GM21367 (cell line): ENCODE results near the gene ADCY10.
"Not testable (repeated sequence)": the region's sequence is repeated elsewhere in the genome, so short reads cannot be mapped to it uniquely, and the experiment has no call there.

Source experiments
- ATAC-seq: cut with Tn5 transposase; IDR thresholded peaks from one replicate; pipeline ENCODE4 v1.9.1; 2021; ENCODE audit not compliant: unreplicated experiment

Gene ADCY10

DNA sequence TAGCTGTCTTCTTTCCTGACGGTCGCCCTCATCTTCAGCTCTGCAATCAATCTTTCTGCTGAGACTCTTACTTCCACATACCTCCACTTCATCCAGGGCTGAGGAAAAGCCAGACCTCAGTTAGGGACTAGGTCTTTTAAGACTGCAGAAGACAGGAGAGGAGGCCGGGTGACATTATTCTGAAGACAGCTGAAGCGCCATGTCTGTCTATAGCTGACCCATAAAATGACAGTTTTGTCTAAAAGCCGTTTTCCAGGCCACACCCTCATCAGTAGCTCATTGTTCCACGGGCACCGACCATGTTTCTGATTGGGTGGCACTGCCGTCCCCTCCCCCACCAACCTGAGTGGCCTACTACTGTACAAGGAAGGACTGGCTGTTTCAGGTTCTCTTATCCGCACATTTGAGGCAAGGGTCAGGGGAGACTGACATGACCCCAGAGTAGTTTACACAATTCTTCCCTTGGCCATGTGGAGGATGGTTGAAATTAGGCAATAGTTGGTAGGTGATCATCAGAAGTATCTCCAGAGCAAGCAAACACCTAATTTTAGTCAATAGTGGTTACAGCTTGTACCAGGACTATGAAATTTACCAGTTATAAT is at the start of gene ADCY10:
Gene ADCY10 (minus strand): TSS at position 240 of the 602 bp plus-strand sequence. CDS start 8,994 bp downstream, outside the sequence.
- ATAC-seq: no peak

DNA sequence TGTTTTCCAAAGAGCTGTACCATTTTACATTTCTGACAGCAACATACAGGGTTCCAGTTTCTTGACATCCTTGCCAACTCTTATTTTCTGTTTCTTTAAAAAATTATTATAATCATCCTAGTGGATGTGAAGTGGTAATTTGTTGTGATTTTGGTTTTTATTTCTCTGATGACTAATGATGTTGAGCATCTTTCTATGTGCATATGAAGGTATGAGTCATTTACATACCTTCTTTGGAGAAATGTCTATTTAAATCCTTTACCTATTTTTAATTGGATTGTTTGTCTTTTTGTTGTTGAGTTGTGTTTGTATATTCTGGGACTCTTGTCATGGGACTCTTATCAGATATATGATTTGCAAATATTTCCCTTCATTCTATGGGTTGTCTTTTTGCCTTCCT is 43.8 kb upstream of the ADCY10 start:
- no peak for ATAC-seq

DNA sequence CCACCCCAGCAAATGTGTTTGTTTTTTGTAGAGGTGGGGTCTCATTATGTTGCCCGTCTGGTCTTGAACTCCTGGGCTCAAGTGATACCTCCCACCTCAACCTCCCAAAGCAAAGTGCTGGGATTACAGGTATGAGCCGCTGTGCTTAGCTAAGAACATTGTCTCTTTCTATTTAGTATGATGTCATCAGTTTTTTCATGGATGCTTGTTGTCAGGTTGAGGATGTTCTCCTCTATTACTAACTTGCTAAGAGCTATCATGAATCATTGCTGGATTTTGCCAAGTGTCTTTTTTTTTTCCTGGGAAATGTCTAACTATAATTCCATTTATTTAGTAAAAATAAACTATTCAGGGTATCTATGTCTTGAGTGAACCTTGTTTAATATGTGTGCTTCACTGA is 42.0 kb upstream of the ADCY10 start:
- no peak for ATAC-seq

- no peak for ATAC-seq
Observed at GRCh38 chr1:167950569-167950968, 36.6 kb upstream of the ADCY10 start.

DNA sequence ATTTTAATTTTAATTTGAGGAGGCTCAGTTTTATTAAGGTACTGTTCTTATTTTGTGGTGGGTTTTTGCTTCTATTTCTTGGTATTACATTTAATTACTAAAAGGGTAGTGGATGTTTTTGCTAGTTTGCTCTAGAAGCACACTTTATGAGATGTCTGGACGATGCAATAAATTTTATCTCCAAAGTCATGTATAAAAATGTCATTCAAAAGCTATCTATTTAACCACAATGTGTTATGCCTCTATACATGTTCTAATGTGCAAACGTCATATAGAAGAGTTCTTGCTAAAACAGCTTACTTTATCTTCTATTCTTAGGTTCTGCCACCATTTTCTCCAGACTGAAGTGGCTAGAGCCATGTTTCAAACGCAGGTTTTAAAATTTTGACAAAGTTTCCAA is 35.9 kb upstream of the ADCY10 start:
- ATAC-seq: no peak

DNA sequence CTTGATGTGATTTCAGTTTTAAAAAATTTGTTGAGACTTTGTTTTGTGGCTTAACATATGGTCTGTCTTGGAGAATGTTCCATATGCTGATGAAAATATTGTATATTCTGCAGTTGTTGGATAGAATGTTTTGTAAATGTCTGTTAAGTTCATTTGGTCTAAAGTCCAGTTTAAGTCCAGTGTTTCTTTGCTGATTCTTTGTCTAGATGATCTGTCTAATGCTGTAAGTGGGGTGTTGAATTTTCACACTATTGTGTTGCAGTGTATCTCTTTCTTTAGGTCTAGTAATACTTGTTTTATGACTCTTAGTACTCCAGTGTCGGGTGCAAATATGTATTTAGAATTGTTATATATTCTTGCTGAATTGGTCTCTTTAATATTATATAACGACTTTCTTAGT is 33.8 kb upstream of the ADCY10 start:
- no peak for ATAC-seq

DNA sequence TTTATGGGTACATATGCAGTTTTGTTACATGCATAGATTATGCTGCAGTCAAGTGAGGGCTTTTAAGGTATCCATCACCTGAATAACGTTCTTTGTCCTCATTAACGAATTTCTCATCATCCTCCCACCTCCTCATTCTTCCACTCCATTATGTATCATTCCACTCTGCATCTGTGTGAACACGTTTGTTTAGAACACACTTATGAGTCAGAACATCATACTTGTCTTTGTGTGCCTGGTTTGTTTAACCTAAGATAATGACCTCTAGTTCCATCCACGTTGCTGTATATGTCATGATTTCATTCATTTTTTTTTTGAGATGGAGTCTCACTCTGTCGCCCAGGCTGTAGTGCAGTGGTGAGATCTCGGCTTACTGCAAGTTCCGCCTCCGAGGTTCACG is 29.6 kb upstream of the ADCY10 start:
- no peak for ATAC-seq

DNA sequence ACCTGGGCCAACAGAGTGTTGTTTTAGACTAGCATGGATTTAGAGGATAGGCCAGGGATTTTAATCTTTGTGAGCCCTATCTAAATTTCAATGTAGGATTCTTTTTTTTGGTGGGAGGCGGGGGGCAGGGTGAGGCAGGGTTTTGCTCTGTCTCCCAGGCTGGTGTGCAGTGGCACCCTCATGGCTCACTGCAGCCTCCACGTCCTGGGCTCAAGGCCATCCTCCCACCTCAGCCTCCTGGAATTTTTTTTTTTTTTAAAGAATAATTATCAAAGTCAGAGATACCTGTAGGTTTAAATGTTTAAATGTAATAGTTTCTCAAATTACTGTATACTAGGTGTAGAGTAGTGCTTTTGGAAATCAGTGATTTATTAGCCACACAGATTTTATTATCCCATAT is 26.3 kb upstream of the ADCY10 start:
- no peak for ATAC-seq

DNA sequence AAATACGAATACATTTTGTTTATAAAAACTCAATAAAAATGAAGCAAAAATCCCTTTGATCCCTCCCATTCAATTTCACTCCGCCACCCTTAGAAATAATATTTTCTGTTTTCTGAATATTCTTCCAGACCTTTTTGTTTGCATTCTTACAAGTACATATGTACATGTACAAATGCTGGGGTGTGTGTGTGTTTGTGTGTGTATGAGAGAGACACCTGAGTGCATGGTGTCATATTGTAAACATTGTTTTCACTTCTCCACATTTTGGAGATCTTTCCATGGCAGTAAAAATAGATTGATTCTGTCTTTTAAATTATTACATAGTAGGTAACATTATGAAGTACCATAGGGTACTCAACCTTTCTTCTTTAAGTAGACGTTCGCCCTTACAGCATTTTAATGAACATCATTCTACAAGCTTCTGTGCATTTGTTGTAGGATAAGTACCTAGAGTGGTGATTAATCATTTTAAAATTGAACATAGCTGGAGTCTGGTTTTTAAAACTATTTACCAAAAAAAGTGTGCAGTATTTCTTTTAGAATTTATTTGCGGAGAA is 24.2 kb upstream of the ADCY10 start:
- no peak for ATAC-seq

- ATAC-seq: no peak
Observed at GRCh38 chr1:167937709-167938010, 23.7 kb upstream of the ADCY10 start.

DNA sequence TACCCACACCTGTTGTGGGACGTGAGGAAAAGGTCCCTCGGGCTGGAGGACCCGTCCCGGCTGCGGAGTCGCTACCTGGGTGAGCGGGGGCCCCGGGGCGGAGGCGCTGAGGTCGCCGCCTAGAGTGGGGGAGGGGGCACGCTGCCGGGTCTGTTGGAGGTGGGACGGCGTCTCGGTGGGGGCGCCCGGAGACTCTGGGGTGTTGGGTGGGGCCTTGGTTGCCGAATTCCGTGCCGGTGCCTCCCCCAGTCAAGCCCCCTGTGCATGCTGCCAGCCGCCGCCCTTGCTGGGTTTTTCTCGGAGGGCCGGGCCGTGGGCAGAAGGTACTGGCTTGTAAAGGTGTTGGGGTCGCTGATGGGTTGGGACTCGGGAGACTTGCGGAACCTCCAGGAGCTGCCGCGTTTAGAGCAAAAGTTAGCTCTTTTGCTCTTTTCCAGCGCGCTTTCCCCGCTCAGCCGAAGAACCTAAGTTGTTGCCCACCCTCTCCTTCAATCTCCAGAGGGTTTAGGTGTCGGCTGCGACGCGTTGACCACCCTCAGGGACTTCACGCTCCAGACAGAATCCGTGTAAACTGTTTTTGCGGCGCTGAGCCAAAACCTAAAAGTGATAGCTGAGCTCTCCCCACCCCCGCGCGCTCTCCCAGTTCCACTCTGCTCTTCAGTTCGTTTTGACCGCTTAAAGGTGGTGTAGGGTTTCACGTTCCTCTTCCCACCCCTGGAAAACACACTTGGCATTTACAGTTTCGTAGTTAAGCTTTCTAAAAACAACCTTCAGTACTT is 23.2 kb upstream of the ADCY10 start, which contains the start of gene MPC2:
Gene MPC2 (minus strand): TSS at position 143 of the 779 bp plus-strand sequence. CDS start 1,231 bp downstream, outside the sequence.
- peak; percentile 8 for ATAC-seq

GRCh38 chr1:167936068-167936929 is 22.4 kb upstream of the ADCY10 start, which contains the start of gene DCAF6:
Gene DCAF6 (plus strand): TSS chr1:167936683. CDS start chr1:167936912, 229 bp downstream.
- ATAC-seq: peak; percentile 69

GRCh38 chr1:167935216-167936067 is 21.5 kb upstream of the ADCY10 start:
- ATAC-seq: peak; percentile 6

DNA sequence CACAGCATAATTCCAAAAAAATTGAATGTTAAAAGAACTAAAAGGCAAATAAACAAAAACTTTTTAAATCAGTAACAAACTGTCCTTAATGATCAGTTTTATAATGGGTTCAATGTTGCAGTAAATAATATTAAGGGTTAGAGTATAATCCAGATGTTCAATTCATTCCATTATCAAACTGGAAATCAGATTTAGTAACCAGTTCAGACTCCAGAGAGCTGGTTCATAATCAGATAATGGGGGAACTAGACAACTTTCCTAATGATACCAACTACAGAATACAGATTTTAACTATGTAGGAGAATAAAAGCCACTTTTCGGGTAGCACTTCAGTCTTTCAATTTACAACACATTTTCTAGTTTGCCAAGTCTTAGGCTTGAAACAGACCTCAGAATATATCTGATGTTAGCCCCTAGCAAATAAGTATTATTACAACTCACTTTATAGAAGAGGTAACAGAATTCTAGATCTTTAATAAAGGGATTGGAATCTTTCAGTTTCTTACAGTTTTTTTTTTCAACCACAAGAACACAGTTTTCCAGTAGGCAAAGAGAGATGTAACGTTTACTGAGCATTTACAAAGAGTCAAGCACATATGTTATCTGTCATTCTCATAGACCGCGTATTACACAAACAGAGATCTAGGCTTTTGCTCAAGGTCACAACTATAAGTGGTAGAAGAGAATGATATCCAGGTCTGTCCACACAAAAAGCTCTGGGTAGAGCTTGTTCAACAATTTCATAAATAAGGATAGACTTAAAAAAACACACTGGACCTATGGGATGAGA is 20.7 kb upstream of the ADCY10 start:
- ATAC-seq: no peak

GRCh38 chr1:167933788-167934187 is 19.9 kb upstream of the ADCY10 start:
- no peak for ATAC-seq

GRCh38 chr1:167929725-167930124 is 15.8 kb upstream of the ADCY10 start:
- ATAC-seq: no peak

- ATAC-seq: not testable (repeated sequence)
Observed at GRCh38 chr1:167928919-167929318, 15.0 kb upstream of the ADCY10 start.

- no peak for ATAC-seq
Observed at GRCh38 chr1:167928457-167928852, 14.5 kb upstream of the ADCY10 start.

GRCh38 chr1:167927046-167927754 is 13.3 kb upstream of the ADCY10 start:
- no peak for ATAC-seq
